Activated CD4-positive, alpha-beta T cell treated with anti-CD3 and anti-CD28 coated beads, Interleukin-2, amount 10 ng/mL, durations not matched to agents 7 days and 5 days (primary cell): Measurements from ENCODE around the gene INHBB. TPM values are rescaled to one million over a fixed set of nuclear protein-coding genes. Genes with fewer than 3 reads are reported as not detected.

Source experiments
- CTCF ChIA-PET: fragments of 350-600 bp; sonication (Branson Sonifier 250); formaldehyde crosslinking; loops from one replicate; lab custom pipeline; 2021; ENCODE audit warnings: antibody characterized with exemption; lab: Charles Lee
- POLR2A ChIA-PET: fragments of 350-600 bp; sonication (Branson Sonifier 250); formaldehyde crosslinking; loops from one replicate; lab custom pipeline; 2021; ENCODE audit warnings: antibody characterized with exemption; lab: Charles Lee
- DNase-seq: peaks from one replicate; pipeline ENCODE4 v3.0.0-alpha.2; 2020
- H3K27ac Mint-ChIP-seq: one replicate; pipeline ENCODE4 v1.8.0; 2021; ENCODE audit warnings: mild to moderate bottlenecking, moderate library complexity, mixed read lengths
- H3K27me3 Mint-ChIP-seq: one replicate; pipeline ENCODE4 v1.8.0; 2021; ENCODE audit warnings: mixed read lengths
- H3K36me3 Mint-ChIP-seq: one replicate; pipeline ENCODE4 v1.8.0; 2021; ENCODE audit warnings: low read depth, mixed read lengths
- H3K4me1 Mint-ChIP-seq: one replicate; pipeline ENCODE4 v1.8.0; 2021; ENCODE audit warnings: mixed read lengths
- H3K4me3 Mint-ChIP-seq: one replicate; pipeline ENCODE4 v1.8.0; 2021; ENCODE audit warnings: mild to moderate bottlenecking, moderate library complexity, mixed read lengths
- H3K9me3 Mint-ChIP-seq: one replicate; pipeline ENCODE4 v1.8.0; 2021; ENCODE audit warnings: mixed read lengths
- total RNA-seq, 2 experiments: library from RNA; stranded (reverse); gene quantifications; one replicate each; pipeline ENCODE4 v1.2.3, GENCODE V29; 2021

The INHBB gene
- total RNA-seq, result not detected

DNA sequence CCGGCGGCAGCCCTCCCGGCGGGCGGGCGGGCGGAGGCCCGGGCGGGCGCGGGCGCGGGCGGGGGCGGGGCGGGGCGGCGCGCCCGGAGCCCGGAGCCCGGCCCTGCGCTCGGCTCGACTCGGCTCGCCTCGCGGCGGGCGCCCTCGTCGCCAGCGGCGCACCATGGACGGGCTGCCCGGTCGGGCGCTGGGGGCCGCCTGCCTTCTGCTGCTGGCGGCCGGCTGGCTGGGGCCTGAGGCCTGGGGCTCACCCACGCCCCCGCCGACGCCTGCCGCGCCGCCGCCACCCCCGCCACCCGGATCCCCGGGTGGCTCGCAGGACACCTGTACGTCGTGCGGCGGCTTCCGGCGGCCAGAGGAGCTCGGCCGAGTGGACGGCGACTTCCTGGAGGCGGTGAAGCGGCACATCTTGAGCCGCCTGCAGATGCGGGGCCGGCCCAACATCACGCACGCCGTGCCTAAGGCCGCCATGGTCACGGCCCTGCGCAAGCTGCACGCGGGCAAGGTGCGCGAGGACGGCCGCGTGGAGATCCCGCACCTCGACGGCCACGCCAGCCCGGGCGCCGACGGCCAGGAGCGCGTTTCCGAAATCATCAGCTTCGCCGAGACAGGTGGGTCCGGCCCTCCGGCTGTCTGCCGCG lies at the start of gene INHBB:
INHBB (plus strand) TSS at position 111 of the 641 bp plus-strand sequence; CDS start at position 164, 53 bp downstream.
- no peaks in the 10 kb centered on the region for H3K9me3 Mint-ChIP-seq
- CTCF ChIA-PET, result no interaction called here
- H3K36me3 Mint-ChIP-seq, result no peaks in the 10 kb centered on the region
- POLR2A ChIA-PET, result interaction anchor here (0.7 kb wide), 1 partner anchor 50 kb away, joined by 3 read pairs; no protein-coding TSS in a partner anchor
- H3K4me3 Mint-ChIP-seq, result peak within 1 kb of the TSS; percentile 59
- H3K27ac Mint-ChIP-seq, result no peak within 1 kb of the TSS
- peaks cover 65% of the 10 kb centered on the region for H3K27me3 Mint-ChIP-seq
- H3K4me1 Mint-ChIP-seq, result peaks cover 16% of the 10 kb centered on the region
- DNase-seq, result no peak

DNA sequence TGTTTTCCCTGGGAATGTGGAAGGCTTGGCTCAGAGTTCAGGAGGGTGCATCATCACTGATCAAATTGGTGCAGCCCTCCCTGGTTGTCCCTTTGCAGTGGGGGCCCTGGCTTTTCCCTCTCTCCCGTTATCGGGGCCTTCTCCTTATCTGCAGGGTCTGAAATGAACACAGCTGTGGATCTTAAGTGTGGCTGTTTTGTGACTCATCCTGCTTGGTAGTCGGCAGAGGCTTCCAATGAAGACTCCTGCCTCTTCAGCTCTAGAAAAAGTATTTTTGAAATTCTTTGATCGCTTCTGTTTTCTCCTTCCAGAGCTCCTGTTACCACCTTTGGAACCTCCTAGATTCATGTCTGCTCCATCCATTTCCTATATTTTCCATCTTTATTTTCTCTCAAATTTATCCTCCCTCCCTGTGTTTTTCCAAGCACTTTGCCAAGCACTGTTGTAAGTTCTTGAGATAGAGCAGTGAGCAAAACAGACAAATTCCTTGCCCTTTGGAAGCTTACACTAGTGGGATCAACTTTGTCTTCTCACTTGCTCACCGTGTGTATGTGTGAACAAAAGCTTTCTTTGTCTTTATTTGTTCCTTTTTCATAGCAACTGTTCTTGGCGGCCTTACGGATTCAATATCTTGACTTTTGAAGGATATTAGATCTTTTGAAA lies 47.6 kb upstream of the INHBB start:
- ChIA-PET POLR2A (no interaction called here), CTCF (interaction anchor here (0.5 to 8.0 kb wide), 4 partner anchors 15 to 123 kb away, joined by 3 to 42 read pairs (median 3); no protein-coding TSS in a partner anchor)
- DNase-seq, result no peak
- H3K36me3 Mint-ChIP-seq, result peaks cover 45% of the 10 kb centered on the region
- no peaks in the 10 kb centered on the region for H3K27me3 Mint-ChIP-seq
- H3K27ac Mint-ChIP-seq, result no peak overlapping the region
- H3K4me1 Mint-ChIP-seq, result peaks cover 25% of the 10 kb centered on the region
- H3K9me3 Mint-ChIP-seq, result no peaks in the 10 kb centered on the region
- no peak overlapping the region for H3K4me3 Mint-ChIP-seq

DNA sequence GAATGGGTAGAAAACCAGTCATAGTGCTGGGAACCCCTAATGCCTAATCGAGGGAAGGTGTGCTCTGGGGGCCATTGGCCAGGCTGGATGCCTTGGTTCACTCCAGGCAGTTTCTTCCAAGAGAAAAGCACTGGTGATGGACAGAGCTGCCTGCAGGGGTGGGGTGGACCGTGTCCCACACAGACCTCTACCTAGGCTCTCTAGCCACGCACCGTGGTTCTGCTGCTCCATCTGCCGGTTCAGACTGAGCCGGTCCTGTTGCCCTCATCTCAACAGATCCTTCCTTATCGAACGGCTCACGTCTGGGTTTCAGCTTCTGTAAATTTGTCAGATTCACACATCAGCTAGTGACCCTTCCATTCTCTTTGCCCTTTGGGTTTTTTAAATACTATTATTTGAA lies 46.9 kb upstream of the INHBB start:
- ChIA-PET CTCF (interaction anchor here (1.1 to 8.0 kb wide), 2 partner anchors 14 to 34 kb away, joined by 3 to 42 read pairs; no protein-coding TSS in a partner anchor), POLR2A (no interaction called here)
- Mint-ChIP-seq H3K4me1 (peaks cover 18% of the 10 kb centered on the region), H3K27me3 (no peaks in the 10 kb centered on the region), H3K36me3 (peaks cover 39% of the 10 kb centered on the region), H3K9me3 (no peaks in the 10 kb centered on the region), H3K27ac (peak overlapping the region; percentile 47), H3K4me3 (no peak overlapping the region)
- no peak for DNase-seq

DNA sequence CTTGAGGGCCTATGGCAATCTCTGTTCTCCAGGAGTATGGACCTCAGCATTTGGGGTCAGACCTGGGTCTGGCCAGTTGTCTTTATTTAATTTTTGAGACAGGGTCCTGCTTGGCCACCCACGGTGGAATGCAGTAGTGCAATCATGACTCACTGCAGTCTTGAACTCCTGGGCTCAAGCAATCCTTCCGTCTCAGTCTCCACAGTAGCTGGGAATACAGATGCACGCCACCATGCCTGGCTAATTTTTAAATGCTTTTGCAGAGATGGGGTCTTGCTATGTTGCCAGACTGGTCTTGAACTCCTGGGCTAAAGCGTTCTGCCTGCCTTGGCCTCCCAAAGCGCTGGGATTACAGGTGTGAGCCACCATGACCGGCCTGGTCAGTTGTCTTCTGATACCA lies 46.4 kb upstream of the INHBB start:
- H3K36me3 Mint-ChIP-seq, result peaks cover 34% of the 10 kb centered on the region
- POLR2A ChIA-PET, result no interaction called here
- CTCF ChIA-PET, result interaction anchor here (8.0 kb wide), 1 partner anchor 14 kb away, joined by 42 read pairs; no protein-coding TSS in a partner anchor
- no peak for DNase-seq
- H3K4me1 Mint-ChIP-seq, result peaks cover 14% of the 10 kb centered on the region
- no peak overlapping the region for H3K27ac Mint-ChIP-seq
- no peak overlapping the region for H3K4me3 Mint-ChIP-seq
- no peaks in the 10 kb centered on the region for H3K9me3 Mint-ChIP-seq
- H3K27me3 Mint-ChIP-seq, result no peaks in the 10 kb centered on the region

DNA sequence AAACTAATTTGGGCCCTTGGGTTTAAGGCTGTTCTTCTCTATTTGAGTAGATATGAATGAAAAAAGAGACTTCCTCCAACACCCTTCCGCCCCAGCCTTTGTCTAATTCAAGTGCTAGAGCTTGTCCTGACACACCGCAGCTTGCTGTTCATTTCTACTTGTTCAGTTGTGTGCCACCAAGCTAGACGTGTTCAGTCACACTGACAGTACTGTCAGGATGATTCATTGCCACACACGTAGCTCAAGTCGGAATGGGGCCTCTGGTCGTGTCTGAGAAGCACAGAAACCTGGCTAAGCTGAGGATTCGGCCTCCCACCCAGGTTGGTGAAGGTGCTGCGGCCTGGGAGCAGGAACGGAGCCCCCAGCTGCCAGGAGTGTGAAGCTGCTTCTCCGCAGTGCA lies 45.6 kb upstream of the INHBB start:
- ChIA-PET POLR2A (no interaction called here), CTCF (interaction anchor here (0.6 to 8.0 kb wide), 3 partner anchors 13 to 97 kb away, joined by 3 to 42 read pairs (median 5); no protein-coding TSS in a partner anchor)
- peaks cover 30% of the 10 kb centered on the region for H3K36me3 Mint-ChIP-seq

DNA sequence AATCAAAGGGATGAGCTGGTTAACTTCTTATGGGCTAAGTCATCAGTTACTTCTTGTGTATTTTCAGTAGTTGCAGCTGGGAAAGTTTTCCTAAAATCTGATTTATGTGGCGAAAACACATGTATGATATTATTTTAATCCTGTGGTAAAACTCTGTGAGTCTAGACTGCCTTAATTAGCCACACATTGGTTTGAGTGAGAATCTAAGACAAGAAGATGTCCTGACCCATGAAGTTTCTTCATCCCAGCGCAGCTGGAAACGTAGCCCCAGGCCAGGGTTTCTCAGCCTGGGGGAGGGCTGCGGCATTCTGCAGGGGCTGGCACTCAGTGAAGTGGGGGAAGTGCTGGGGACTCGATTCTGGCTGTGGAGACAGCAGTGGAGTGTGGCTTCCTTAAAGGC lies 44.7 kb upstream of the INHBB start:
- no peaks in the 10 kb centered on the region for H3K27me3 Mint-ChIP-seq
- H3K36me3 Mint-ChIP-seq, result peaks cover 28% of the 10 kb centered on the region
- no peak for DNase-seq
- H3K4me1 Mint-ChIP-seq, result peaks cover 17% of the 10 kb centered on the region
- ChIA-PET CTCF (interaction anchor here (0.6 to 8.0 kb wide), 5 partner anchors 12 to 98 kb away, joined by 3 to 42 read pairs (median 4); no protein-coding TSS in a partner anchor), POLR2A (no interaction called here)
- H3K4me3 Mint-ChIP-seq, result no peak overlapping the region
- H3K9me3 Mint-ChIP-seq, result no peaks in the 10 kb centered on the region
- H3K27ac Mint-ChIP-seq, result no peak overlapping the region

More for the DNA sequence above, 45.6 kb upstream of the INHBB start:
- DNase-seq, result no peak
- peaks cover 14% of the 10 kb centered on the region for H3K4me1 Mint-ChIP-seq
- no peak overlapping the region for H3K27ac Mint-ChIP-seq
- no peaks in the 10 kb centered on the region for H3K27me3 Mint-ChIP-seq
- H3K9me3 Mint-ChIP-seq, result no peaks in the 10 kb centered on the region
- H3K4me3 Mint-ChIP-seq, result no peak overlapping the region

DNA sequence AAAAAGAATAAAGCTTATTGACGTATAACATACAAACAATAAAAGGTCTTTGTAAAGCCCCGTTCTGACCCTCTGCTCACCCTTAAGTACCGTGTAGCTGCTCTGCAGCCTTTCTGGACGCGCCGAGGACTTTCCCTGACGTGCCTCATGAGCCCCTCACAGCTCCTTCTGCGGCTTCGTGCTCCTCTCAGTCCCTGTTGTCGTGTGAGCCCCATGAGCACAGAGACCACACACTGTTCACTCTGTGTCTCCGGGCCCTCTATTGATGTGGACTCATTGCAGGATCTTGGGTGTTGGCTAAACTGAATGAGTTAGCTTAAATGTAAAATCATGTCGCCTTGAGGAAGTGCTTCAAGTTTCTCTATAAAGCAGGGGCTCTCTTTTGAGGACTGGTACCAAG lies 43.6 kb upstream of the INHBB start:
- ChIA-PET POLR2A (no interaction called here), CTCF (interaction anchor here (0.8 to 8.0 kb wide), 5 partner anchors 9 to 126 kb away, joined by 3 to 42 read pairs (median 4); no protein-coding TSS in a partner anchor)
- no peaks in the 10 kb centered on the region for H3K27me3 Mint-ChIP-seq
- no peak overlapping the region for H3K4me3 Mint-ChIP-seq
- peak overlapping the region; percentile 74 for H3K27ac Mint-ChIP-seq
- H3K9me3 Mint-ChIP-seq, result no peaks in the 10 kb centered on the region
- peaks cover 17% of the 10 kb centered on the region for H3K4me1 Mint-ChIP-seq
- no peak for DNase-seq
- peaks cover 25% of the 10 kb centered on the region for H3K36me3 Mint-ChIP-seq

DNA sequence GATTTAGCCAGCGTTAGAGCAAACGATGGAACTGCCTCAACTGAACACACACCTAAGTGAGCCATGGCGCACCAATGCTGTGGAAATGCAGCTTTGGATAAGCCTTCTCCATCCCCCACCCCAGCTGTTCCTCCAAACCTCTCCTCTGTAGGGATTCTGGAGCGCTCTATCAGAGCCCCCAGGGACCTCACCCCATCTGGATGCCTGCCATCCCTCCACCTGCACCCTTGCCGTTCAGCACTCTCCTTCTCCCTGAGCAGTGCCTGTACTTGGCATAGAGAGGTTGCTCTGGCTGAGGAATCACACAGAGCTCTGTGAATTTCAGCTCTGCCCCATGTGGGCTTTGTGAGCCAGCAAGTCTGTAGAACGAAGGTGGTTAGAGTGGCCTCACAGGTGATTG lies 42.8 kb upstream of the INHBB start:
- peak overlapping the region; percentile 74 for H3K27ac Mint-ChIP-seq
- DNase-seq, result no peak
- peaks cover 17% of the 10 kb centered on the region for H3K4me1 Mint-ChIP-seq
- no peaks in the 10 kb centered on the region for H3K9me3 Mint-ChIP-seq
- peaks cover 21% of the 10 kb centered on the region for H3K36me3 Mint-ChIP-seq
- ChIA-PET POLR2A (no interaction called here), CTCF (interaction anchor here (1.0 to 8.0 kb wide), 3 partner anchors 10 to 73 kb away, joined by 3 to 42 read pairs (median 4); no protein-coding TSS in a partner anchor)
- no peaks in the 10 kb centered on the region for H3K27me3 Mint-ChIP-seq
- H3K4me3 Mint-ChIP-seq, result no peak overlapping the region

DNA sequence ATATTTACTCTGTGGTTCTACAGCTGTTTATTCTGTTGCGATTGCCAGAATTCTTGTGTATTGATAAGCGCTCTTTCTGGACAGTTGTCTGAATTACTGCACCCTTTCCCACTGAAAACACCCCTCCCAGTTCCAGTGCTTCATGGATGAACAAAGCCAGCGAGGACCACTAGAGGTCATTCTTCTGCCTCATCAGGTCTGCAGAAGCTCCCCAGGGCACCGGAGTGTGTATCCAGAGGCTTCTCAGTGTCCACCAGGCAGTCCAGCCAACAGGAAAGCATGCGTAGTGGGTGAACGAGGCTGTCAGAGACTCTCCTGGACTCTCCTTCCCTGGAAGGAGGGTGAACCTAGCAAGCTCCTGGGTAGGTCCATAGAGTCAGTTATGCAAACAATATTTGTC lies 40.6 kb upstream of the INHBB start:
- POLR2A ChIA-PET, result no interaction called here
- Mint-ChIP-seq H3K36me3 (peaks cover 11% of the 10 kb centered on the region), H3K9me3 (no peaks in the 10 kb centered on the region), H3K27me3 (no peaks in the 10 kb centered on the region), H3K27ac (no peak overlapping the region), H3K4me3 (no peak overlapping the region), H3K4me1 (peaks cover 20% of the 10 kb centered on the region)
- no peak for DNase-seq
- CTCF ChIA-PET, result interaction anchor here (0.7 kb wide), 1 partner anchor 22 kb away, joined by 4 read pairs; no protein-coding TSS in a partner anchor

DNA sequence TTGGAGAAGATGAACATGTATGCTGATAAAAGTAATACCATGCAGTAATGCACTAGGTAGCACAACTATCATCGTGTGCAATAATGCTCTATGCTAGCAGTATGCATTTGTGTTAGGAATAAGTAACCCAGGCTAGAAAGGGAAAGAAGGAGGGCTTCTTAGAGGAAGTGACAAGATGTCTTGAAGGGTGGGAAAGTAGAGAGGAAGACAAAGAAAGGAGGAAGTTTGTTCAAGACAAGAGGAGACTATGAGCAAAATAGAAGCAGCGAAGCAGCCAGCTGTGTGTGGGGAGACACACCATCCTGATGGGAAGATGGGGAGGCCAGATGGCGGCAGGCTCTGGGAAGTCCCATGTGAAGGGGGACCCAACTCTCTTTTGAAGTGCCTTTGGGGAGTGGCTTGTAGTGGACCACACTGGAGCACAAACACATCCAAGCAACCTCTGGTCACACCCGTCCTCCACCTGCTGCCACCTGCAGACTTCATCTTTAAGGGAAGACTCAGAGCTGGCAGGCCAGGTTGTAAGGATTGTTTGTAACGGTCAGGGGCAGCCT lies 39.9 kb upstream of the INHBB start:
- Mint-ChIP-seq H3K36me3 (peaks cover 10% of the 10 kb centered on the region), H3K9me3 (no peaks in the 10 kb centered on the region), H3K27me3 (no peaks in the 10 kb centered on the region), H3K4me1 (peaks cover 27% of the 10 kb centered on the region), H3K27ac (no peak overlapping the region), H3K4me3 (no peak overlapping the region)
- ChIA-PET POLR2A (interaction anchor here (0.6 kb wide), 1 partner anchor 129 kb away, joined by 3 read pairs; no protein-coding TSS in a partner anchor), CTCF (no interaction called here)
- DNase-seq, result no peak

DNA sequence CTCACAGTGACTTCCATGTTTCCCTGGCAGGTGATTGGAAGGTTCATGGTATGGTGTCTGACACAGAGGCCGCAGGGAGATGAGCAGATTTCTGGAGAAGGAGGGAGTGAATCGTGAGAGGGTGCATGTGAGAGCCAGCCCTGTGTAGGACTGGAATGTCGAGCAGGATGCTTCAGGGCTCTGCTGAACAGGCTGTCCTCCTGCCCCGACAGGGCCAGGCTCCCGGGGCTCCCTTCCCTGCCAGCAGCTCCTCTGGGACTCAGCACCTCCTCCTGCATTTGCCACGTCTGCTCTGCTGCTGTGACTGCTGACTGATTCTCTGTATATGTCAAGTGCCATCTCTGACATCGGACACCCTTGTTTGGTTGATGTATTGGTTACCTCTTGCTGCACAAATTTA lies 38.5 kb upstream of the INHBB start:
- Mint-ChIP-seq H3K4me3 (no peak overlapping the region), H3K27ac (no peak overlapping the region), H3K36me3 (peaks cover 7% of the 10 kb centered on the region), H3K4me1 (peaks cover 27% of the 10 kb centered on the region), H3K9me3 (no peaks in the 10 kb centered on the region), H3K27me3 (no peaks in the 10 kb centered on the region)
- CTCF ChIA-PET, result no interaction called here
- DNase-seq, result no peak
- POLR2A ChIA-PET, result no interaction called here

DNA sequence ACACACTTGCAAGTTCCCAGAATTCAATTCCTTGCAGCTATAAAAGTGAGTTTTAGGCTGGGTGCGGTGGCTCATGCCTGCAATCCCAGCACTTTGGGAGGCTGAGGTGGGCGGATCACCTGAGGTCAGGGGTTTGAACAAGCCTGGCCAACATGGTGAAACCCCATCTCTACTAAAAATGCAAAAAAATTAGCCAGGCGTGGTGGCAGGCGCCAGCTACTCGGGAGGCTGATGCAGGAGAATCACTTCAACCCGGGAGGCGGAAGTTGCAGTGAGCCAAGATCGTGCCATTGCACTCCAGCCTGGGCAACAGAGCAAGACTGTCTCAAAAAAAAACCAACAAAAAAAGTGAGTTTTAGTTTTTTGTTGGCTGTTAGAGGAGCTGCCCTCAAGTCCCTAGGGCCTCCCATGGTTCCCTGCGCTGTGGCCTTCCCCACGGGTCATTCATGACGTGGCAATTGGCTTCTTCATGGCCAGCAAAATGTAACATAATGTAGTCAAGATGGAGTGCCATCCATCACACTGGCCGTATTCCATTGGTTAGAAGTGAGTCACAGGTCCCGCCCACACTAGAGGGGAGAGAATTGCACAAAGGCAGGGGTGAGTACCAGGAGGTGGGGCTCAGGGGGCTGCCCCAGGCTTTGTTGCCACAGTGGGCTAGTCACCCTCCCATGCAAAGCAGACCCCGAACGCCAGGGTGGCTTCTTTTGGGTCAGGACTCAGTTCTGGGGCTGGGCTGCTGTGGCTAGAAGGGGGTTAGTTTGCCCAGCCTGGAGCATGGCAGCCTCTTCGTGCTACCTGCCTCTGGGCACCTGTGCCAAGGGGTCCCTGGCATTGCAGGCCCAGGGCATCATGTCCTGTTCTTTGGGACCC lies 37.7 kb upstream of the INHBB start:
- Mint-ChIP-seq H3K27me3 (no peaks in the 10 kb centered on the region), H3K36me3 (peaks cover 4% of the 10 kb centered on the region), H3K9me3 (no peaks in the 10 kb centered on the region), H3K4me3 (no peak overlapping the region), H3K4me1 (peaks cover 29% of the 10 kb centered on the region), H3K27ac (no peak overlapping the region)
- ChIA-PET POLR2A (no interaction called here), CTCF (no interaction called here)
- no peak for DNase-seq
